AG09309 (cell line): ENCODE data around the gene RCCD1.
"Not testable (repeated sequence)": the region's sequence is repeated elsewhere in the genome, so short reads cannot be mapped to it uniquely, and the experiment has no call there.

Experiments used
- DNase-seq: peaks from one replicate; pipeline ENCODE4 v3.0.0-alpha.2; 2010; ENCODE audit warnings: low read depth
- H3K4me3 ChIP-seq: 2 replicates; pipeline ENCODE4 v1.5.1; 2011; ENCODE audit warnings: mild to moderate bottlenecking, low read depth, low read length, moderate library complexity; ENCODE audit not compliant: control insufficient read depth
- TF ChIP-seq, protein P1 (sequence below): IDR thresholded peaks from 2 replicates; pipeline ENCODE4 v1.5.1; 2011; ENCODE audit warnings: mild to moderate bottlenecking, low read depth, low read length, inconsistent platforms; ENCODE audit not compliant: insufficient read depth, control insufficient read depth; ENCODE audit errors: missing control alignments

RCCD1 gene, protein sequence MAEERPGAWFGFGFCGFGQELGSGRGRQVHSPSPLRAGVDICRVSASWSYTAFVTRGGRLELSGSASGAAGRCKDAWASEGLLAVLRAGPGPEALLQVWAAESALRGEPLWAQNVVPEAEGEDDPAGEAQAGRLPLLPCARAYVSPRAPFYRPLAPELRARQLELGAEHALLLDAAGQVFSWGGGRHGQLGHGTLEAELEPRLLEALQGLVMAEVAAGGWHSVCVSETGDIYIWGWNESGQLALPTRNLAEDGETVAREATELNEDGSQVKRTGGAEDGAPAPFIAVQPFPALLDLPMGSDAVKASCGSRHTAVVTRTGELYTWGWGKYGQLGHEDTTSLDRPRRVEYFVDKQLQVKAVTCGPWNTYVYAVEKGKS

DNA sequence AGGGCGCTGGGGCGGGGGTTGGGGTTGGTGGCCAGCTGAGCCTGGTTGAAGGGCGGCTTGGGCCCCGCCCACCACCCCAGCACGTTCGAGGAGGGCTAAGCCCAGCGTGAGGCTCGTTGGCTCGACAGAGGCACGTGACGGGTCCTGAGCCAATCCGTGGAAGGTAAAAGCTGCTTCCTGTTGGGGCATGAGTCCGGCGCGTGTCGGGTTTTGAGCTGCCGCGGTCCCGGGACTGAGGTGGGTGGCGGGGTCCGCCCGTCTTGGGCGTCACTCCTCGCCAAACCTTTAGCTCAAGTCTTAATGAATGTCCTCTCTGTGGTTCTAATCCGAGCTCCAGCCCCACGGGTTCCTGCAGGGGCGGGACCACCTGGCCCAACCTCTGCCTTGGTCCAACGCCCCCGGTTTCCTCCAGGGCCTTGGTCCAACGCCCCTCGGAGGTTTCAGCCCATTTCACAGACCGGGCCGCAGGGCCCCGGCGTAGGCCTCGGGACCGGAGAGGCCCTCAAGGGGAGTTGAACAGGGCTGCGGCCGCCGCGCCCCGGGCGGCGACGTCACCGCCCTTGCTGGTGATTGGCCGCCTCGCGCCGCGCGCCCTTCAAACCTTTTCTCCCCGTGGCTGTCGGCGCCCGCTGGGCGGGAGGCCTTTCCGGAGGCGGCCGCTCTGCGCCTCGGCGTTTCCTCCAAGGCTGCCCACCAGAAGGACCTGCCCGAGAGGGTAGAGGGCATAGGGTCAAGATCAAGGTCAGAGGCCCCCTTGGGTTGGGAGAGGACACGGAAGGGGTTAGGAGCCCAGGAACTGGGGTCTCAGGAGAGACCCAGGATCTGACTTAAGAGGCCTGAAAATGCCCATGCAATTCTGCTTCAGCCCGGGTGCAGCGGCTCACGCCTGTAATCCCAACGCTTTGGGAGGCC lies at the start of gene RCCD1:
Gene RCCD1 (plus strand): TSS at position 173 of the 912 bp plus-strand sequence. CDS start 1,851 bp downstream, outside the sequence.
- peak; percentile 62 for DNase-seq
- H3K4me3 ChIP-seq, result peak within 1 kb of the TSS; percentile 84
- TF ChIP-seq, protein P1, sequence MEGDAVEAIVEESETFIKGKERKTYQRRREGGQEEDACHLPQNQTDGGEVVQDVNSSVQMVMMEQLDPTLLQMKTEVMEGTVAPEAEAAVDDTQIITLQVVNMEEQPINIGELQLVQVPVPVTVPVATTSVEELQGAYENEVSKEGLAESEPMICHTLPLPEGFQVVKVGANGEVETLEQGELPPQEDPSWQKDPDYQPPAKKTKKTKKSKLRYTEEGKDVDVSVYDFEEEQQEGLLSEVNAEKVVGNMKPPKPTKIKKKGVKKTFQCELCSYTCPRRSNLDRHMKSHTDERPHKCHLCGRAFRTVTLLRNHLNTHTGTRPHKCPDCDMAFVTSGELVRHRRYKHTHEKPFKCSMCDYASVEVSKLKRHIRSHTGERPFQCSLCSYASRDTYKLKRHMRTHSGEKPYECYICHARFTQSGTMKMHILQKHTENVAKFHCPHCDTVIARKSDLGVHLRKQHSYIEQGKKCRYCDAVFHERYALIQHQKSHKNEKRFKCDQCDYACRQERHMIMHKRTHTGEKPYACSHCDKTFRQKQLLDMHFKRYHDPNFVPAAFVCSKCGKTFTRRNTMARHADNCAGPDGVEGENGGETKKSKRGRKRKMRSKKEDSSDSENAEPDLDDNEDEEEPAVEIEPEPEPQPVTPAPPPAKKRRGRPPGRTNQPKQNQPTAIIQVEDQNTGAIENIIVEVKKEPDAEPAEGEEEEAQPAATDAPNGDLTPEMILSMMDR, result no peak

DNA sequence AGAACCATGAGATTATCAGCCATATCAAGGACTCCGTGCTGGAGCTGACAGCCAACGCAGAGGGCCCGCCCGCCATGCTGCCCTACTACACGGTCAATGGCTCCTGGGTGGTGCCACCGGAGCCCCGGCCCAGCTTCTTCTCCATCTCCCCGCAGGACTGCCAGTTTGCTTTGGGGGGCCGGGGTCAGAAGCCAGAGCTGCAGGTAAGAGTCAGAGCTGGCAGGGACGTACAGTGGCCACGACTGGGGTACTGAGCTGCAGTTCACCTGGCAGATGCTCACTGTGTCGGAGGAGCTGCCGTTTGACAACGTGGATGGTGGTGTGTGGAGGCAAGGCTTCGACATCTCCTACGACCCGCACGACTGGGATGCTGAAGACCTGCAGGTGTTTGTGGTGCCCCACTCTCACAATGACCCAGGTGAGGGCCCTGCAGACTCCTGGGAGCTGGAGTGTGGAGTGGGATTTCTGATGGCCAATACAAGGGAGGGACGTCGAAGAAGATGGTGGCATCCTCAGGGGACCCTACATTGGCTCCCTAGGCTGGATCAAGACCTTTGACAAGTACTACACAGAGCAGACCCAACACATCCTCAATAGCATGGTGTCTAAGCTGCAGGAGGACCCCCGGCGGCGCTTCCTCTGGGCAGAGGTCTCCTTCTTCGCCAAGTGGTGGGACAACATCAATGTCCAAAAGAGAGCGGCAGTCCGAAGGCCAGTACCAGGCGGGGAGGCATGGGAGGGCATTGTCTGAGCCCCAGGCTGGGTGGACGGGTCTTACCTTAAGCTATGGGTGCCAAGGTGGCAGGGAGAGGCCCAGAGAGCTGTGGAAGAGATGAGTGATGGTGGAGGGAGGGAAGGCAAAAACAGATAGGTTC lies 49.1 kb upstream of the RCCD1 start:
- no peak for DNase-seq
- H3K4me3 ChIP-seq, result no peak overlapping the region

DNA sequence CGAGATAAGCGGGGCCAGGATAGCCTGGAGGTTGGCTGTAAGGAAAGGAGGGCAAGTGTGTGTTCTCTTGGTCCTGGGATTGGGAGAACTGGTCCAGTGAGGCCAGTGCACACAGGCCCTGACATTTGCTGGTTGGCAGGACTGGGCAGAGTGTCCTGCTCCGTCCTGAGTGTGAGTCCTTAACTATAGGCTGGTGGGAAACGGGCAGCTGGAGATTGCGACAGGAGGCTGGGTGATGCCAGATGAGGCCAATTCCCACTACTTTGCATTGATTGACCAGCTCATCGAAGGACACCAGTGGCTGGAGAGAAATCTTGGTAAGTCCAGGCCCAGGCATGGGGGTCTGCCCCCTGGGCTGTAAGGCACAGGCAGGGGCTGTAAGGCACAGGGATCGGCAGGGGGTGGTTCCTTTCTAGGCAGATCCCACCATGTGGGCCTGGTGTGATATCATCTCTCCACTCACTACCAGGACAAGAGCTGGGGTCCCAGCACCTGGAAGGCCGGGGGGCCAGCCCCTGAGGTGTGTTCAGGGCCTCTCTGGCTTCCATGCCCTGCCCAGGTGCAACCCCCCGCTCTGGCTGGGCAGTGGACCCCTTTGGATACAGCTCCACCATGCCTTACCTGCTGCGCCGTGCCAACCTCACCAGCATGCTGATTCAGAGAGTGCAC lies 48.4 kb upstream of the RCCD1 start:
- DNase-seq, result no peak
- no peak overlapping the region for H3K4me3 ChIP-seq
- TF ChIP-seq, protein P1, result no peak

More for the DNA sequence above, 49.1 kb upstream of the RCCD1 start:
- TF ChIP-seq, protein P1, result no peak

DNA sequence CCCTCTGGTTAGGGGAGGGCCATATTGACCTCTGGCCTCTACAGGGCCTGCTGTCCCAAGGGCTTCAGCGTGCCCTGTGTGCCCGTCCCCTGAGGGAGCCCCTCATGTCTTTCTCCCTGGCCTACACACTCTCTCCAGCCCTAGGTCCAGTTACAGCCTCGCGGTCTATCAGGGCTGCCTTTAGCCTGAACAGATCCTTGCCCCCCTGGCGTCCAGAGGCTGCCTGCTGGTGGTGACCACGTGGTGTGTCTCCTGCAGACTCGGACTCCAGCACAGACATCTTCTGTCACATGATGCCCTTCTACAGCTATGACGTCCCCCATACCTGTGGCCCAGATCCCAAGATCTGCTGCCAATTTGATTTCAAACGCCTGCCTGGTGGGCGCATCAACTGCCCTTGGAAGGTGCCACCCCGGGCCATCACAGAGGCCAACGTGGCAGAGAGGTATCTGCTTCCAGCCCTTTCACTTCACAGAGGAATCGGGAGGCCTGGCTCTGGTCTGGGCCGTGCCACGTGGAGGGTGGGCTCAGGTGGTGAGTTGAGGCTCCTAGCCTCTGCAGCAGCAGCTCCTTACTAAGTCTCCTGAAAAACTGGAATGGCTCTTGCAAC lies 47.5 kb upstream of the RCCD1 start:
- H3K4me3 ChIP-seq, result no peak overlapping the region
- no peak for DNase-seq
- TF ChIP-seq, protein P1, result no peak

DNA sequence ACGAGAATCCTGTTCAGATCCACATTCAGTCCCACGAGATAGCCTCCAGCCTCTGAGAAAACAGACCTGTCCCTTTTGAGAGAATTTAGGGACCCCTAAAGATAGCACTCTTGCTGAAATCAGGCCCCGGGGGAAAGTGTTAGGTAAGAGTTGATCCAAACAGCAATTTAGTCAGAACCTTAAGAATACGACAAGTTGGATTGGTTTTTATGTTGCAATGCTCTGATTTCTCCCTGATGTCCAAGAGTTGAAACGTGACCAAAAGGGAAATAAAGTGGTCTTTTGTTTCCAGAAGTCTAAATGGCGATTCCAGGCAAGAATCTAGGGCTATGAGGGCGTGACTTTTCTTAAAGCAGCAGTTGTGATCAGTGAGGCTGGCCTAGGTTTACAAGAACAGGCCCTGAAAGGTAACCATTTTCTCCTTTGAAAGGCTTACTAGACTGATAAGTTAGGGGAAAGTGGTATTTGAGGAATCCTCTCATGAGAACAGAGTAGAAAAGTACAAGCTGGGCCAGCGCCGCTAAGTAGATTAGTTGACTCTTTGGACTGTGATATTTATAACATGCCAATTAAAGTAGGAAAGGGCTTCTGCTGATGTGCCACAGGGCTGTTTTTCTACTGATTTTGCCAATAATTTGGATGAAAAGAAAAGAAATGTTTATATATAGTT lies 46.7 kb upstream of the RCCD1 start:
- H3K4me3 ChIP-seq, result no peak overlapping the region
- DNase-seq, result no peak
- TF ChIP-seq, protein P1, result no peak

DNA sequence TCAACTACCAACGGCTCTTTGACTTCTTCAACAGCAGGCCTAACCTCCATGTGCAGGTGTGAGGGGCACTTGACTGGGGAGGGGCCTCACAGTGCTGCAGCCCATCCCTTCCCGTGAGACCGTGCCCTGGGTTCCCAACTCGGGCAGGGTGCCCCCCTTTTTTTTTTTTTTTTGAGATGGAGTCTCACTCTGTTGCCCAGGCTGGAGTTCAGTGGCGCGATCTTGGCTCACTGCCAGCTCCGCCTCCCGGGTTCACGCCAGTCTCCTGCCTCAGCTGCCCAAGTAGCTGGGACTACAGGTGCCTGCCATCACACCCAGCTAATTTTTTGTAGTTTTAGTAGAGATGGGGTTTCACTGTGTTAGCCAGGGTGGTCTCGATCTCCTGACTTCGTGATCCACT lies 45.2 kb upstream of the RCCD1 start:
- not testable (repeated sequence) for DNase-seq, H3K4me3 ChIP-seq
